Eye (tissue), 1 donor: ENCODE data around the gene GLA.

Experiments
- DNase-seq: peaks from one replicate; pipeline ENCODE4 v3.0.0-alpha.2; 2015

GLA gene

GRCh38 chrX:101348452-101349192 is 59.1 kb downstream of the GLA start, which contains the start of gene TIMM8A:
Gene TIMM8A (minus strand): TSS chrX:101348742. CDS start chrX:101348664, 78 bp downstream.
- DNase-seq: peak; percentile 82

GRCh38 chrX:101347859-101348451 is 59.8 kb downstream of the GLA start:
- peak; percentile 9 for DNase-seq
